ENCODE data around the gene GIMAP6.
"Not testable (repeated sequence)": the region's sequence is repeated elsewhere in the genome, so short reads cannot be mapped to it uniquely, and the experiment has no call there.

DNA sequence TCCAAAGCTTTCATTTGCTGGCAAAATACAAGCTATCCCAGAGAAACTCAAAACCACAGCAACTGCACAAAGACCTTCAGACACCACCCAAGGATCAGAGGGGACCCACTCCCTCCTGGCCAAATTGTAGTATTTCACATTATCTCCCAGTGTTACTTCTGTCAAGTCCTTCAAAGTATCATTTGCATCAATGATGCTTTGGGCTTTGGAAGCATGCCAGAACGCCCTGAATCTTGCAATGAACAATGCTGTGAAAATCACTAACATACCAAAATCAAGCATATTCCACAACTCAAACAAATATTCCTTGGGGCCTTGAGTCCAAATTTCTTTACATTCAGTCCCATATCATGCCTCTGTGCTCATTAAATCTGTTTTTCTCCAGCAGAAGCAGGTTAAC lies 17.8 kb downstream of the GIMAP6 start:
- TF ChIP-seq, protein P1, sequence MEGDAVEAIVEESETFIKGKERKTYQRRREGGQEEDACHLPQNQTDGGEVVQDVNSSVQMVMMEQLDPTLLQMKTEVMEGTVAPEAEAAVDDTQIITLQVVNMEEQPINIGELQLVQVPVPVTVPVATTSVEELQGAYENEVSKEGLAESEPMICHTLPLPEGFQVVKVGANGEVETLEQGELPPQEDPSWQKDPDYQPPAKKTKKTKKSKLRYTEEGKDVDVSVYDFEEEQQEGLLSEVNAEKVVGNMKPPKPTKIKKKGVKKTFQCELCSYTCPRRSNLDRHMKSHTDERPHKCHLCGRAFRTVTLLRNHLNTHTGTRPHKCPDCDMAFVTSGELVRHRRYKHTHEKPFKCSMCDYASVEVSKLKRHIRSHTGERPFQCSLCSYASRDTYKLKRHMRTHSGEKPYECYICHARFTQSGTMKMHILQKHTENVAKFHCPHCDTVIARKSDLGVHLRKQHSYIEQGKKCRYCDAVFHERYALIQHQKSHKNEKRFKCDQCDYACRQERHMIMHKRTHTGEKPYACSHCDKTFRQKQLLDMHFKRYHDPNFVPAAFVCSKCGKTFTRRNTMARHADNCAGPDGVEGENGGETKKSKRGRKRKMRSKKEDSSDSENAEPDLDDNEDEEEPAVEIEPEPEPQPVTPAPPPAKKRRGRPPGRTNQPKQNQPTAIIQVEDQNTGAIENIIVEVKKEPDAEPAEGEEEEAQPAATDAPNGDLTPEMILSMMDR (IDR thresholded peaks at IDR 0.05; ENCODE audit: low read length) = not testable (repeated sequence)
- TF ChIP-seq EZH2 (optimal IDR thresholded peaks at IDR 0.05; ENCODE audit: low read depth, low read length); EZH2phosphoT487 (IDR thresholded peaks at IDR 0.05; ENCODE audit: low read length): not testable (repeated sequence)

Data from MM.1S (cell line).